Measurements from ENCODE around the gene DOCK6.
"Not testable (repeated sequence)": the region's sequence is repeated elsewhere in the genome, so short reads cannot be mapped to it uniquely, and the experiment has no call there.

Gene DOCK6

DNA sequence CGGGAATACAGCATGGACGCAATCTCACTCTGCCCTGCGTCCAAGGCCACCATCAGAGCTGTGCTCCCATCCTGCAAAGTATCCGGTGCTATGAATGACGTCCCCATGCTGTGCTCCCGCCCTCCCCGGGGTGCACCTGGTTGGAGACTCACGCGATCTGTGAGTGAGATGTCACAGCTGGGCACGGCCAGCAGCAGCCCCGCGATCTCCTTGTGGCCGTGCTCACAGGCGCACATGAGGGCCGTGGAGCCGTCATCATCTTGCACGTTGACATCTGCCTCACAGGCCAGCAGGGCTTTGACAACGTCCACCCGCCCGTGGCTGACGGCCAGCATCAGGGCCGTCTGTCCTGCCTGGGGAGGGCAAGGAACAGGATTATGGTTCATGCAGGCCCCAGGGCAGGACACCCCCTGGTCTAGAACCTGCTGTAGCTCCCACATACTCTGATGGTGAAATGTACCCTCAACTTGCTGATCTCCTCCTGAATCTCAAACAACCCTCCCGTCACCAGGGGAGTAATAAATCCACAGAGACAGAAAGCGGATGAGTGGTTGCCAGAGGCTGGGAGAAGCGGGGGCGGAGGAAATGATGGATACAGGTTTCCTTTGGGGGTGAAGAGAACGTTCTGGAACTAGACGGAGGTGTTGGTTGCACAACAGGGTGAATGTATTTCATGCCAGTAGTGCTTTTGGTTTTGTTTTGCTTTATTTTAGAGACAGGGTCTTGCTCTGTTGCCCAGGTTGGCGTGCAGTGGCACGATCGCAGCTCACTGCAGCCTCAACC lies 92.2 kb downstream of the DOCK6 start:
- DNase-seq, result no peak

DNA sequence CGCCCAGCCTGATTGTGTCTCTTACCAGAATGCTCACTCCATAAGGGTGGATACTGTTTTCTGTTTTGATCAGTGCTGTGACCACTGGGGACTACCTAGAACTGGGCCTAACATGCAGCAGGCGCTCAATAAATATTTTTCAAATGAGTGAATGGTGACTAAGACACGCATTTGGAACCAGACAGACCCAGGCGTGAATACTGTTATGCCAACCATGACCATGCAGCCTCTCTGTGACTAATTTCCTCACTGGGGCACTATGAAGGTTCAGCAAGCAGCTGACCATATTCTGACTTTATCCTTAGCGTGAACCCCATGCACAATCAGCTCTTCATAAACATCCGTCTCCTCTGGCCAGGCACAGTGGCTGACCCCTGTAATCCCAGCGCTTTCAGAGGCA lies 93.8 kb downstream of the DOCK6 start:
- no peak for DNase-seq

DNA sequence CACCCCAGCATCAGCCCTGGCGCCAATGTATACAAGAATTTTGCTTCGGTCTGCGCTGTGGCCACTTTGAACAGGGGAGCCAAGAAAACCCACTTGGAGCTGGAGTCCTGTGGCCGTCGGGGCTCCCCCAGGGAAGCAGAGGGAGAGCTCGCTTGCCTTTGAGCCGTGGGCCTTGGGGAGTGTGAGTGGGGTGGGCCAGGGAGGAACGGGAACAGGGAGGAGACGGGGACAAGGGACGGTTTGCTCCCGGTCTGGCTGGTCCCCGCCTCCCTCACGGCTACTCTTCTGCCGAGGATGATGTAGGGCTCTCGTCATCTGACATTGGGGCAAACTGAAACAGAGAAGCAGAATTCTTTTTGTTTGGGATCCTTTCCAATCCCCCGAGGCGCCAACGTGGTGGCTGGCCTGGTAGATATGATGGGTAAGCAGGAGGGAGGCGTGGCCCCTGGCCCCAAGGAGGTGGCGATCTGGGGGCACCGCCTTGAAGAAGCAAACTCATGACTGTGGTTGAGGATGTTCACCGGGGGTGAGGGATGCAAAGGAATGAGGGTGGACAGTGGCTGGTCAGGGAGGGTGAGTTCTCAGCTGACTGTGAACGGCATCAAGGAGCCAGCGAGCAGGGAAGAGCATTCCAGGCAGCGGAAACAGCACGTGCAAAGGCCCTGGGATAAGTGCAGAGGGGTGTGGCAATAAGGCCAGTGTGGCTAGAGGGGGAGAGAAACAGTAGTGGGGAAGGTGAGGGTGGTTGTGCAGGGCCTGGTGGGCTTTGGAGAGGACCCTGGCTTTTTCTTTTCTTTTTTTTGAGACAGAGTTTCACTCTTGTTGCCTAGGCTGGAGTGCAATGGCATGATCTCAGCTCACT lies 95.8 kb downstream of the DOCK6 start:
- DNase-seq, result no peak

DNA sequence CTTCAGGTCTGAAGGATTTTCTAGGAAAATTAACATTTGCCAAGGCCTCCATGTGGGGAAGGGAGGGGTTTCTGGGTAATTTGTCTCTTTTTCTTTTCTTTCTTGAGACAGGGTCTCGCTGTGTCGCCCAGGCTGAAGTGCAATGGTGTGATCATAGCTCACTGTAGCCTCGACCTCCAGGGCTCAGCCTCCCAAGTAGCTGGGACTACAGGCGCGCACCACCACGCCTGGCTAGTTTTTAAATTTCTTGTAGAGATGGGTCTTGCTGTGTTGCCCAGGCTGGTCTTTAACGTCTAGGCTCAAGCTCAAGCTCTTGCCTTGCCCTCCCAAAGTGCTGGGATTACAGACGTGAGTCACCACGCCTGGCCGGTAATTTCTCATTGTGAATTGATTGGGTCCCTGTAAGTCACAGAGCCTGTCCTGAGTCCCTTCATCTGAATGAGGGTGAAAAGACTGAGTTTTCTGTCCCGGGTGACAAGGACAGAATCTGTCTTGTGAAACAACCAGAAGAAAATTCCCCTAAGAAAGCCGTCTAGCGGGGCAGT lies 96.8 kb downstream of the DOCK6 start:
- no peak for DNase-seq

DNA sequence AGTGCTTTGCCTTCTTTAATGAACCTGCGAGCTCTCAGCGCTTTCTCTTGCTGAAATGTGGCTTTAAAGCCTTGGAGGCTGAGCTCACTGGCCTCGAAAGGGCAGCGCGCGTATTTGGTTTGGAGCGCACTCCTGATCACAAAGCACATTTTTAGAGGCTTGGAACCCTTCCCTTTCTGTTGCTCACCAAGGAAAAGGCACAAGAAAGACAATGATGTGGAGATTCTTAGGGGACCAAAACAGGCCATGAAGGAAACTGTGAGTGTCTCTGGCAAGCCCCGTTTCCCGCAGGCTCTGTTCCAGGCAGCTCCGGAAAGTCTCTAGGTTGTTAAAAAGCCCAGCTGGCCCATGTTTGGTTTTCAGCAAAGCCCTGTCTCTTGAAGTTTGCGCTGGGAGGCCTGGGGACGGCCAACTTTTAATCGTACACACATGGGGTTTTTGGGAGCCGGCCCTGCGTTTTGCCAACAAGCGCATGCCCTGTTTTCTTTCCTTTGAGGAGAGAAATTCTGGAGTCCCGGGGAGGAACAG lies 97.4 kb downstream of the DOCK6 start:
- DNase-seq, result no peak

DNA sequence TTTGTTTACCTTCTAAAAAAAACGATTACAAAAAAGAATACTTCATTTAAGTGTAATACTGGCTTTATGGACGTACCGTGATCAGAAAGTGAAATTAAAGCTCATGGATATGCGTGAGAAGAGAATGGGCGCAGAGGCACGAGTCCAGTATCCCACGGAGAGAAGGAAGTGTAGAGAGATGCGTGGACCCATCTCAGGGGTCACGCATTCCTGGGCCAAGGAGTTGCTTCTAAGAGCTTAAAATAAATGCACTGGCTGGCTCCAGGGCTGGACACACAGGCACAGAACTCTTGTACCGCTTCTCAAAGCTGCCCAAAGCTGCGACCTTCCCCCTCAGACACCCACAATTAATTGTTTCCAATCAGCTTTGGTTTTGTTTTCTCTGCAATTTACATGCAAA lies 98.0 kb downstream of the DOCK6 start:
- DNase-seq, result no peak

DNA sequence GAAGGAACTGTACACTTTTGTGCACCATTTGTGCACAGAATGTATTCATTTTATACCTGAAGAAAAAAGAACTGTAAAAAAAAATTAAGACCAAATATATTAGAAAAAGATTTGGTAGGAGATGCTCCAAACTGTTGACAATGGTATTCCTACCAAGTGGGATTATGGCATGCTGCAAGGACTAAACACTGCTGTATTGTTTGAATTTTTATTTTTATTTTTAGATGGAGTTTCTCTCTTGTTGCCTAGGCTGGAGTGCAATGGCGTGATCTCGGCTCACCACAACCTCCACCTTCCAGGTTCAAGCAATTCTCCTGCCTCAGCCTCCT lies 101.9 kb downstream of the DOCK6 start:
- DNase-seq, result not testable (repeated sequence)

DNA sequence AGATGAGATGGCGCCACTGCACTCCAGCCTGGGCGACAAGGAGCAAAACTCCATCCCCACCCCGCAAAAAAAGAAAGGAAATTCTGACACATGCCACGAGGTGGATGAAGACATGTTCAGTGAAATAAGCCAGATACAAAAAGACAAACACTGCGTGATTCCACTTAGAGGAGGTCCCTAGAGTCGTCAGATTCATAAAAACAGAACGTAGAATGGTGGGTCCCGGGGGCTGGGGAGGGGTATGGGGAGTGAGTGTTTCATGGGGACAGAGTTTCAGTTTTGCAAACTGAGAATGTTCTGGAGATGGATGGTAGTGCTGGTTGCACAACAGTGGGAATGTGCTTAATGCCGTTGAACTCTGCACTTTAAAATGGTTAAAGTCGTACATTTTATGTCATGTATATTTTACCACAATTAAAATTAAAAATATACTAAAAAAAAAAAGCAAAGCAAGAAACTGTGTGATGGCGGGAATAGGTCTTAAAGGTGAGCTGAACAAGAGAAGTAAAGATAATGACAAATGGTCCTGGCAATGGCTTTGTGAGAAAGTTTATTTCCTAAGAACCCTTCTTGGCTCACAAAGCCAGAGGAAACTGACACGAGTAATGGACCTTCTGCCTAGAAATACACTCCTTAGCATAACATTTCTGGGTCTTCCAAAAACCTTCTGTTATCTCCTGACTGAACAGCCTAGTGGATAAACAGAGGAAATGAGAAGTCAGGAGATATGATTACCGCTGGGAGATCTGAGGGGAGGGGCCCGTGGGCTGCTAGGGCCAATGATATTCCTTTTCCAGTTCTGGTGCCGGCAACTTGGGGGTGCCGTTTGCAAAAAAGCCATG lies 102.5 kb downstream of the DOCK6 start:
- DNase-seq, result no peak

DNA sequence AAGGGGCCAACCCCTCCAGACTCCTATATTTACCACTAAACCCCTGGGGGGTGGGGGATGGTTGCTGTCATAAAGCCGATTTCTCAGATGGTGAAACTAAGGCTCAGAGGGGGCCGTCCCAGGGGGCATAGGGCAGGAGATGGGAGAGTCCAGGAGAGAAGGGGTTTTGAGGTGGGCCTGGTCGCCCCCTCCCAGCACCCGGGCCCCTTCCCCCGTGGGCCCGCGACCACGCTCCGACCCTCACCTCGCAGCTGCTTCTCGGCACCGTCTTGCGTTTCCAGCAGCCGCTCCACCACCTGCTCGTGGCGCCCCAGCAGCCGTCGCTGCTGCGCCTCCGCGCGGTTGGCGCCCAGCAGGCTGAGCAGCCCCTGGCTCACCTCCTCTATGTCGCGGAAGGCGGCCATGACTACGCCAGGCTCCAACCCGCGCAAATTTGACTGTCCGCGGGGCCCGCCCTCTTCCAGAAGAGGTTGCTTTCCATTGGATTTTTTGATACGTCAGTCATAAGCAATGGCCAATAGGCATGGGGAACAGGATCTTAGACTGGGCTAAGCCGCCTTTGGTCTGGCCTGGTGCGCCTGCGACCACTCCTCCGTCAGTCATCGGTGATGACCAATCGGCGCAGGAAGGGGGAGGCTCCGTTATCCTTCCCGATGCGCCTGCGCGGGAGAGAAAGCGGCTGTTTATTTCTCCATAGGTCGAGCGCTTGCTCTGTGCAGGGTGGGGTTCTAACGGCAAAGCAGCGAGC lies 106.8 kb downstream of the DOCK6 start, which contains the start of gene SPC24:
Gene SPC24 (minus strand): TSS at position 410 of the 748 bp plus-strand sequence. CDS start 6 bp downstream, at position 404.
- peak; percentile 95 for DNase-seq

DNA sequence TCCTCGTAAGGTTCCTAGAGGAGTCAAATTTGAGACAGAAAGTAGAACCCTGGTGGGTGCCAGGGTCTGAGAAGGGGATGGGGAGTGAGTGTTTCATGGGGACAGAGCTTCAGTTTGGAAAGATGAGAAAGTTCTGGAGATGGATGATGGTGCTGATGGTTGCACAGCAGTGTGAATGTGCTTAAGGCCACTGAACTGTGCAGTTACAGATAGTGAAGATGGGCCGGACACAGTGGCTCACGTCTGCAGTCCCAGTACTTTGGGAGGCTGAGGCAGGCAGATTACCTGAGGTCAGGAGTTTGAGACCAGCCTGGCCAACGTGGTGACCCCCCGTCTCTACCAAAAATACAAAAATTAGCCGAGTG lies 107.7 kb downstream of the DOCK6 start:
- no peak for DNase-seq

DNA sequence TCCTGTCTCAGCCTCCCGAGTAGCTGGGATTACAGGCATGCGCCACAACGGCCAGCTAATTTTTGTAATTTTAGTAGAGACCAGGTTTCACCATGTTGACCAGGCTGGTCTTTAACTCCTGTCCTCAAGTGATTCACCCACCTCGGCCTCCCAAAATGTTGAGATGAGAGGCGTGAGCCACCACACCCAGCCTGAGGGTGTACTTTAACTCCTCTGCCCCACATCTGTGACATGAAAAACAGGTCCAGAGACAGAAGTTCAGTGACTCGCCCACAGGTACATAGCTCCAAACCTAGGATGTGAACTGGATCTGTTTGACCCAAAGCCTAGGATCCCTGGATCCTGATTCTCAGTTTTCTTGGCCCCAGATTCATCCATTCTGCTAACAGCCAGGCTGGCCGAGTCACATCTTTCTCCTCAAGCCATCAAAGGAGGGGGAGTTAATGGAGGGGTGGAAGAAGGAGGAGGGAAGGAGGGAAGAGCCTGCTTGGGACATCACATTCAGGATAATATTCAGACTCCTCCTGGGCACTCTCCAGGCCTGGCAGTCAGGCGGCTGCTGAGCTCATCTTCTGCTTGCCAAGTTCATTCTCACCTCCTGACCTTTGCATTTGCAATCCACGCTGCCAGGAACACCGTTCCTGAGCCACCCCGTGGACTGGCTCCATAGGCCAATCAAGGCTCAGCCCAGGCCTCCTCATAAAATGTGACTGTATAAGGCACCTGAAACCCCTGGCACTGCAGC lies 109.8 kb downstream of the DOCK6 start:
- no peak for DNase-seq

DNA sequence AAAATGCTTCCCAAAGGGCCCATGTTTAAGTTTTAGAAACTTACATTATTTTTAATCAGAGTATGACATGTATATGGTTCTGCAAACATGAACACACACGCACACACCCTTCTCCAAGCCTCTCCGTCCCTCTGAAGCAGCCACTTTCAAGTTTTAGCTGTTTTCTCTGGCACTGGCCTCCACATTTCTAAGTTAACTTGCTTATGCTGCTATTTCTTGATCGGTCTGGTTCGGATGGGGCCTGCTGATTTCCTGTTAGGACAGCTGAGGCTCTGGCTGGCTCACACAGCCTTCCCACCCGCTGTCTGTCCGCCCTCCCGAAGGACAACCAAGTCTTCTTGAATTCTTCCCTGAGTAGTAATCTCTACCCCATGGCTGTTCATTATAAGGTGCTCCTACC lies 111.1 kb downstream of the DOCK6 start:
- no peak for DNase-seq
